HuH-7.5 (cell line): Measurements from ENCODE around the gene LETM1.

Source experiments
- DNase-seq: peaks from one replicate; pipeline ENCODE4 v3.0.0; 2011; ENCODE audit warnings: low spot score

The LETM1 gene

DNA sequence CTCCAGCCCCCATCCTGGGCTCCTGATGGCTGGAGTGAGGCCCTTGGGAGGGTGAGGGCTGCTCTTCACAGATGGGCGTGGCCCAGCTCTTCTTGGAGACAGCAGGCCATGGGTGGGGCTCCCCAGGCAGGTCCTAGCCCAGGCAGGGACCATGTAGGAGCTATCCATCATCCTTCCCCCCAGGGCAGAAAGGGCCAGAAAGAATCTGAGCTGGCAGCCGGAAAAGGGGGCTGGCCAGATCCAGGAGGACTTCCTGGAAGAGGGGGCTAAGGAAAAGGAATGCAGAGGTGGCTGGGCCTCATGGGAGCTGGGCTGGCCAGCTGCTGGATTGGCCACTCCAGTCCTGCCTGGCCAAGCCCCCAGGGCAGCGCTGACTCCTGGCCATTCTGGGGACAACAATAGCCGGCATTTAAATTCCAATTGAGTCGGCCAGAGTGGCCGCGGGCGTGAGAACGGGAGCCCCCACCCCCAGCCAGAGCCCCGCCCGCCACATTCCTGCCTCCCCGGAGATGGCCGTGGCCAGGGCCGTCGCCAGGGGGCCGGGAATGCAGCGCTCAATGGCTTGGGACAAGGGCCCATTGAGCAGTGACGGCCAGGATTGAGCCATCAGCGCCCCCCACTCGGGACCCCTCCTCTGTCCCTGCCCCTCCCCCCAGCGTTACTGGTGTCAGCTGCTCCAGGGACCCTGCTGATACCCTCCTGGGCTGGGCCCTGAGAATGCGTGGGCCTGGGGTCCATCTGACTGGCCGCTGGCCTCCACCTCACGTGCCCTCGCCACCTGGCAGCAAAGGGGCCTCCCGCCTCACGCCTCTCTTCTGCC, 77.9 kb downstream of the LETM1 start:
- DNase-seq: peak; percentile 92

DNA sequence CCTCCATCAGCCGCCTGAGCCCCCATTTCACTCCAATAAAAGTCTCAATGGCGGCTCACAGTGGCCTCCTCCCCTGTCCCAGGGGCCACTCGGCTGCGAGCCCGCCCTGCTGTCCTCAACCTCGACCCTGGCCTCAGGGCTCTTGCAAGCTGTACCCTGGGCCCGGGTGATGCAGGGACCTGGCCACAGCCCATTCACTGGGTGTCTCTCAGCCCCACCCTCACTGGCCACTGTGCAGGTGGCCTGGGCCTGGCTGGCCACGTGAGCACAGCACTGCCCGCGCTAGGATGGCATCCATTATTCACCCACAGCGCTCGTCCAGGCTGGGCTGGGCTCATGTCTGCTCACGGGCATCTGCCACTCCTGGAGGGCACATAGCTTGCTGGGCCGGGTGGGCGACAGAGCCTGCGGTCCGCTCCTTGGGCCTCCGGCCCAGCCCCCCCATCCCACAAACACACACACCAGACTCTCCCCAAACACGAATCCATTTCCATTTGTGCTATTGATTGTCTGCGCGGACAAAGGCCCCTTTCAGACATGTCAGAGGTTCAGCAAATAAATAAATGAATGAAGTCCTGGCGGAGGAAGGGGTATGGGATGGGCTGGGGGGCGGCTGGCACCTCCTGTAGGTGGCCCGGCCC, 79.3 kb downstream of the LETM1 start:
- DNase-seq: no peak

DNA sequence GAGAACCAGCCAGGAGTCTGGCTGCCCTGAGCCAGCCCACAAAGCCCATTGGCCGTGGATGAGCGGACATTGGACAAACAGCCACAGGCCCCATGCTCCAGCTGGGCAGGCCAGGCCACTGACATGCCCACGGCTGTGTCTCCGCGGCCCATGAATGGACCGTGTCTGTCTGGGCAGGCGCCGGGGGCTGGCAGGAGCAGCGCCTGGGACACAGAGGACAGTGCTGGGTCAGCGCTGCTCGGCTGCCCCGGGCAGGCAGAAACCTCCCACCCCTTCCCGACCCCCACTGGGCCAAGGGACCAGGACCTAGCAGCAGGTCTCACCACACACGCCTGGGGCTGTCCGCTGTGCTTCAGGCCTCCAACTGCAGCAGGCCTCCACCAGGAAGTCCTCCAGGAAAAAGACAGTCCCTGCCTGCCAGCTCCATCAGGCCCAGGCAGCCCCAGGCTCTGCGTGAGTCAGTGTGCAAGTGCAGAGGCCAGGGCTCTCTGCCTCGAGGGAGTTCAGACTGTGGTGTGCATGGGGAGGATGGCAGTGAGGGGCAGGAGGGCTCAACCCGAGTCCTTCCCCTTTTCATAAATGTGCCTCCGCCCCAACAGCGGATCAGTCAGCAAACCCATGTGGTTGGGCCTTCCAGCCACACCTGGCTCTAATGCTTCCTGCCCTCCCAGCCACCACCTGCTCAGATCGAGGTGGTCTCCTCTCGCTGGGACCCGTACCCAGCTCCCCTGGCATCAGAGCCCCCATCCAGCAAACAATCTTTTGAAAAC, 80.0 kb downstream of the LETM1 start:
- DNase-seq: no peak

DNA sequence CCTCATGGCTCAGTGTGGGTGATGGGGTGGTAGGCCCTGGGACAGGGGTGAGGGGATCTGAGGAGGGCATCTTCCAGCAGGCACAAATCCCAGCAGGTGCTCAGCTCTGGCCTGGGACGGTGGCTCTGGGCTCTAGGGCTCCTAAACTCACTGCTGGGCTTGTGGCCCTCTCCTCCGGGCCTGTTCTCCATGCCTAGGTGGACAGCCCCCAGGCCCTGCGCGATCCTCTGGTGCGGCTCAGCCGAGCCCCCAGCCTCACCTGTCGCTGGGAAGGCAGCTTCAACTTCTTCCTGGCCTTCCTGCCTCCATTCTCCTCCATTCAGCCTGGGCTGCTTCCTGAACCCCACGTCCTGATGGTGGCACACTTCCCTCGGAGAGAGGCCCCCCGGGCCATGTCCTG, 82.2 kb downstream of the LETM1 start:
- DNase-seq: no peak

DNA sequence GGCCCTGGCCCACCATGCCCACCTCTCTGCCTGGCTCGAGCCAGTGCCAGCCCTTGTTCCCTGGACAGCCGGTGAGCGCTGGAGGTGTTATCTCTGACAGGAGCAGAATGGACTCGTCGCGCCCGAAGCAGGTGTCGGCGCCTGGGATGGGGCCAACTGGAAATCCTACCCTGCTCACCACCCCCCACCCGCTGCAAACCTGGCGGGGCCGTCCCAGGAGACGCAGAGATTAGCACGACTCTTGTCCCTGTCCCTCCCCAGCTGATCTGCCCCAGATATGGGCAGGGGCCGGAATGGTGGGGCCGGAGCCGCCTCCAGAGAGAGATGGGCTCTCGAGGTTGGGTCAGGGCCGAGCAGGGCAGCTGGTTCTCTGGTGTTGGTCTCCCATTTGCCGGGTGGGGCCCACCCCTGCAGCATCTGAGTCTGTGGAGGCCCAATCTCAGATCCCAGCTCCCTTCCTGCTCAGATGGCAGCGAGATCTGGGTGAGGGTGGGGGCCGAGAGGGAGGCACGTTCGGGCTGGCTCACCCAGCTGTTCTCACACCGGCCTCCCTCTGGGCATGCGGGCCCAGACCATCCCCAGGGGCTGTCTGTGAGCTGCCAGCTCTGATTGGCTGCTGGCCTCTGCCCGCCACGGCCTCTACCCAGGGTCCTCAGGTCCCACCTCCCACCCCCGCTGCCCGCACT, 83.0 kb downstream of the LETM1 start:
- no peak for DNase-seq

DNA sequence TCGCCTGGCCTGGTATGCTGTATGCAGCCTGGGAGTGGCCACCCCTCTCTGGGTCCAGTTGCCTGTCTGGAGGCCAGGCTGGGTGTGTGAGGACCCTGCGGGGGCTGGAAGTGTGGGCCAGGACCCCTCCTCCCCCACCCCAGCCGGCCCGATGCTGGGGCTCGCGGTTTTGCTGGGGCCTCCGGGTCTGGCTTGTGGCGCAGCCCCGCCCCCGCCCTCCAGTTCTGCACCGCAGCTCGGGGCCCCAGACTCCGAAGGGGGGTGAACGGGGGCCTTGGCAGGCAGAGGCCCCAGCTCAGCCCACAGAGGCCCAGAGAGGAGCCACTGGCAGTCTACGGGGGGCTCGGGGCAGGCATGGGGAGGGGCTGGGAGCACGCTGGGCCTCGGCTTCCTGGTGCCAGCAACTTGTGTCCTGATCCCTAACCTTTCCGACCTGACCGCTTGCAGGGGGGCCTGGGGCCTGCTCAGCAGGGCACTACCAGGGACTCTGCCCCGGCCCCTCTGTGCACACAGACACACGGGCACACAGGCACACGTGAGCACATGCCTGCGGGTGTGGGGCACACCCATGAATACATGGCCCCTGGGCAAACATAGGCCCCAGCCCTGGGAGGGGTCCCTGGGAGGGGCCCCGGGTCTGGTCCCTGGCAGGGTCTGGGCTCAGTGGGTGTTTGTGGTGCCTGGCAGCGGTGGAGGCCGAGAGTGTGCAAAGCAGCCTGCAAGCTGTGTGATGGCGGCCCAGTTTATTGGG, 84.2 kb downstream of the LETM1 start:
- no peak for DNase-seq

DNA sequence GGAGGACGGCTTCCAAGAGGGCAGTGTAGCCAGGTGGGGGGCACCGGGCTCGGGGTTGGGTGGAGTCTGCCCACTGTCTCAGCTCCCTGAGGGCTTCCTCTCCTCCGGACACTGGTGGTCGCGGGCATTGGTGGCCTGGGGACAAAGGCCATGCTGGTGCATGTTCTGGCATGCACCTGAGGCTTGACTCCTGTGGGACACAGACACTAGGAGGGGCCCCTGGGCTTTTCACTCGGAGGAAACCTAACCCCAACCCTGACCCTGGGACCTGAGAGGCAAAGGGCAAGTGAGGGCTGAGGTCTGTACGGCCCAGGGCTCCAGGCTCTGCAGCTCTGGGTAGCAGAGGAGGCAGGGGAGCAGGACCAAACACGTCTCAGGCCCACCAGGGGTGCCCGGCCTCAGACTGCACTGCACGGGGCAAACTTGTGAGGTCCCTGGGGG, 85.1 kb downstream of the LETM1 start:
- peak; percentile 87 for DNase-seq

DNA sequence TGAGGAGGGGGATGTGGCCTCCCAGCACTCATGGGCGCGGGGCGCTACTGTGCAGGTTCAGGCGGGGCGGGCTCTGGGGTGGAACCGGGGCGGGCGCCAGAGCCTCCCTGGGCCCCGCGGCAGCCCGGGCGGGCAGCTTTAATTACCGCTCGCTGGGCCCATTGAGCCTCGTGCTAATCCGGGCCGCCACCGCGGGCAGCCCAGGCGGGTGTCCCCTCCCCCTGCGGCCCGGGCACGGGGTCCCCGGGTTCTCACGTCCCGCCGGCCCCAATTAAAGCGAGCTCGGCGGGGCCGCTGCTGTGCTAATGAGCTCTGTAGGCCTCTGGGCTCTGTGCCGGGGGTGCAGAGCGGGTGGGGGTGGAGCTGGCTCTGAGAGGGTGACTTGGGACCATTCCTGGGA, 85.7 kb downstream of the LETM1 start:
- DNase-seq: no peak

DNA sequence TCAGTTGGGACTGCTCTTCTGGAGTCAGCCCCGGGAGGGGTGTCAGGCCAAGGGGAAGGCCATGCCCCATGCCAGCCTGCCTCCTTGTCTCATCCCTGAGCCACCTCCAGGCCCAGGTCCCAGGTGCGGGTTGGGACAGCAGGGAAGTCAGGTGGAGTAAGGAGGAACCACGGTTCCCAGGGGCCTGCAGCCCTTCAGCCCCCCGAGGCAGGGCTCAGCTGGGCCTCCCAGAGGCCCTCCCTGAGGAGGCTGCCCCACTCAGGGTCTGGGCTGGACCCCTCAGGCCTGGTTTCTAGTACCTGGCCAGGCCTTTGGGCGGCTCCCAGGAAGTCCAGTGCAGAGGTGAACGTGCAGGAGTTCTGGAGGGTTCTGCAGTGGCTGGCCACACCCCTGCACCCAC, 86.3 kb downstream of the LETM1 start:
- no peak for DNase-seq

DNA sequence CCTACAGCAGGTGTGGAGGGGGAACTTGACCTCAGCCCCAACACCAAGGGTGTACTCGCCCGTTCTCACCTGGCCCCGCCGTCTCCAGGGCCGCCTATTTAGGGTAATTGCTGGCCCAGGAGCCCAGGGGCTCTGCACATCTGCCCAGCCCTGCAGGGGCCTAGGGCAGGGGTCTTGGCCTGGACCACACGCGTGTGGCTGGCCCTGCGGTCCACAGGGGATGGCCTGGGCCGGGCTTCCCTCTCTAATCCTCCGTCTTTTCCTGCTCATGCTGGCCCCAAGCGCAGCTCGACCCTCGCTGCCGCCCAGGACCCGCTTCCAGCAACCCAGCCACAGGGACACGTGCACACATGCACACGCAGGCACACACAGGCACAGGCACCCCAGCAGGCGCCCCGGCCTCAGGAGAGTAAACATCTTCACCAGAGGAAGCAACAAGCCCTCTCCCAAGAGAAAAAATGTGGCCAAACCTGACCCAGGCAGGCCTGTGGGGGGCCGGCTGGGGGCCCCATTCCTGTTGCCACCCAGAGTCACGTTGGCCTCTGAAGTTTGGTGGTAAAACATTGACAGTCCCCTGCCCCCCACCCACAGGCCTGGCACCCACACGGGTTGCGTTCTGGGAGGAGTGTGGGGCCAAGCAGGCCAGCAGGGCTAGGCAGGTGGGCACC, 87.5 kb downstream of the LETM1 start:
- no peak for DNase-seq

DNA sequence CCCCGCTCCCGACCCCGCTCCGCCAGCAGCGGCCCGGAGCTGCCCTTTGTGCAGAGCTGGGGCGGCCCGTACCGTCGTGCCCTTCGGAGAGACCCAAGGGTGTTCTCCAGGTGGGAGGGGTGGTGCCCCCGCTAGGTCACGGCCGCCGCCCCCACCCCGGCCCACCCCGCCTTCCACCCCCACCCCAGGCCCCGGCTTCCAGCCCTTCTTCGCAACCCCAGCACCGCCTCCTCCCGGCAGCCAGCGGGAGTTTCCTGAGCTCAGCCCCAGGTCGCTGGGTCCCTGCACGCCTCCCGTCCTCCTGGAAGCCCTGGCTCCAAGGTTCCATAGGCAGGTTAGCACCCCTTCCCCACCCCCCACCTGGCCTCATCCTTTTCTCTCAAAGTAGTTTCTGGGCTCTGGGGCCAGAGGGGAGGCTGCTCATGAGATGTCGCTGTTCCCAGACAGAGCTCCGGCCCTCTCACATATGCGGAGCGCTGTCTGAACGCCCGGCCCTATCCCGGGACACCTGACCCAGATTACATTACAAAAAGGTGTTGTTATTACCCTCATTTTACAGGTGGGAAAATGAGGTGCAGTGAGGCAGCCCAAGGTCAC, 88.1 kb downstream of the LETM1 start:
- DNase-seq: peak; percentile 100

DNA sequence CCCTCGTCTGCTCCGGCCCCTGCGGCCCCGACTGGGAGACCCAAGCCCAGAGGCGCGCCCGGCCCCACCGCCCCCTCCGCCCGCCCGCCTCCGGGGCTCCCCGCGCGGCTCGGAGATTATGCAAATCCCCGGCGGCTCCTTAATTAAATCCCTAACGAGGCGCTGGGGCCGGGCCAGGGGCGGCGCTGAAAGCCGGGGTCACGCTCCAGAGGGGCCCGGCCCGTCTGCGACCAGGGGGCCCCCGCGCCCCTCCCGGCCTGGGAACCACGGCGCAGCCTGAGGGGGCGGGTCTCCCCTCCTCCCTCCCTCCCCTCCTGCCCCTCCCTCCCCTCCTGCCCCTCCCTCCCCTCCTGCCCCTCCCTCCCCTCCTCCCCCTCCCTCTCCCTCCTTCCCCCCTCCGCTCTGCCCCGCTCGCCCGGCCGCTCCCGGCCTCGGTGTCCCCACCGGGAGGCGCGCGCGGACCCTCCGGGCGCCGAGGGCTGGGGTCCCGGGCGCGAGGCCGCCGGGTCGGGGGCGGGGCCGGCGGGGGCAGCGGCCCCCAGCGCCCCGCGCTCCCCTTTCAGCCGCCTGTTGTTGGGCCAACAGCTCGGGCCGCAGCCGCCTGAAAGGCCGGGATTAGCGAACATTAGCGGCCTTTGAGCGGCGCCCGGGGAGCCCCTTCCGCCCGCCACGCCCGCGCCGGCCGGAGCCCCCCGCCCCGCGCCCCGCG, 88.7 kb downstream of the LETM1 start:
- peak; percentile 91 for DNase-seq

DNA sequence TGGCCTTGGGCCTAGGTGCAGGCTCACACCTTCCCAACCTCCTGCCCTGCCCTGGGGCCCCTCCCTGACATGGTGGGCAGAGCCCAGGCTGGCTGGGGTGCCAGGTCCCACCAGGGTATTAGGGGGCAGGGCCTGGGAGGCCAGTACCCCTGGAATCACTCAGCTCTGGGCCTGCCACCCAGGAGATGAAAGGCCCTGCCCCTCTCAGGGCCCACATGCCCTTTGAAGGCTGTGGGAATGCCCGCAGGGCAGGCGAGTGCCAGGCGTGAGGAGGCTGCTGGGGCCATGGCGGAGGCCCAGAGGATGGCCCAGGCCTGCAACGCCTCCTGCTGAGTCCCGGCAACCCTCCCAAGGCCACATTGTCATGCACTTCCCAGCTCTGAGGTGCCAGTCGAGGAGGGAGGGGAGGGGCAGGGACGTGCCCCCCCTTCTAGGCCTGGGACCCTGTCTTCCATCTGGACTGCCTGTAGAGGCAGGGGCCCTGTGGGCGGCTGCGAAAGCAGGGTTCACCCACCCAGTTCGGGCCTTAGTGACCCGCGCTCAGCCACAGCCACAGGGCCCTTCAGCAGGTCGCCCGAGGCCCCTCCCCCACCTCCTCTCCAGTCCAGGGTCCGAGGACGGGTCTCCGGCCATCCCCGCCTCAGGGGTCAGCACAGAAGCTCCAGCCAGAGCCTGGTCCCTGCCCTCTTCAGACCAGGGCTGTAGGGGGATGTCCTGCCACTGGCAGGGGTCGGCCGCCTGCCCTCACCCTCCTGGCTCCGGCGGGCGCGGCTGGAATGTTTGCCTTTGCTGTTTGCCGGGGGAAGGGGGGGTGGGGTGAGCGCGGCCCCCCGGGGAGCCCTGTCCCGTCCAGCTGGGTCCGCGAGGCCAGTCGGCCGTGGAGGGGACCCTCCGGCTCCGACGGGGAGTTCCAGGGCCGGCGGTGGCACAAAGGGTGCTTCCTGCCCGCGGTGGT, 89.6 kb downstream of the LETM1 start:
- peak; percentile 98 for DNase-seq

DNA sequence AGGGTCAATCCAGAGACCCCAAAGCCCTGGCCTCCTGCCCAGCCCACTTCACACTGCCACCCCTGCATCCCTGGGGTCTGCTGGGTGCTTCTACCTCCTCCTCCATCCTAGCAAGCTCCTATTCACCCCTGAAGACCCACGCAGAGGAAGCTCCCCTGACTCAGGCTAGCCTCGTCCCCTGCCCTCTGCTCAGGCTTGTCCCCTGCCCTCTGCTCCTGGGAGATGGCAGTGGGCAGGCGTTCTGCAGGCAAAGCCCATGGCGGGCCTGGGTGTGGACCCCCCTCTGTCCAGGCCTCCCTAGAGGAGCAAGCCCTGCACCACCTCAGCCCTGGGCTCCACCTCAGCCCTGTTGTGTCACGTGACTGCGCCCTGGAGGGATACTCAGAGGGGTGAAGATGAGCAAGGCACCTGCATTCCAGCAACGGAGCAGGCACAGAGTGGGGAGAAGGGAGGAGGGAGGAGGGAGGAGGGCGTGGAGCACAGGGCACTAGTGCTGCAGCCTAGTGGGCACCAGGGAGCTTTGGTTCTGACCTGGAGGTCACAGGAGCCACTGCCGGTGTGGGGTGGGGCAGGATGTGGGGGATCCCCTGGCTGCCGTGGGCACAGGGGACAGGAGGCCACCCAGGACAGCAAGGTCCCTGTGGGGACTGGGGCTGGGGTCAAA, 90.4 kb downstream of the LETM1 start:
- DNase-seq: no peak

DNA sequence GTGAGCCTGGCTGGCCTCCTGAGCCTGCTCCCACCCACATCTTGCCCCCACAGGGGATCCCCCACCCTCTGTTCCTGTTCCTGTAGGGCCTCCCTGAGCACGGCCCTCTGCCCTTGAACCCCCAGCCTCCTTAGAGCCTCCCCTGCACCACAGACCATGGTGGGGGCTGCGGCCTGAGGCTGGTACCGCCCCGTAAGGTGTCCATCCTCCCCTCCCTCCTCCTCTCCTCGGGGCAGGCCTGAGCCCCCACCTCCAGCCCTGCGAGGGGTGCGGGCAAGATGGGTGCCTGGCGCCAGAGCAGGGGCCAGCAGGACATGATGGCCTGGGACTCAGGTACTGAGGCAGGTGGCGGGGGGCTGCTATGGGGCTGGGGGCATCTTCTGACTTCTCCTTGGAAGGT, 91.3 kb downstream of the LETM1 start:
- no peak for DNase-seq

DNA sequence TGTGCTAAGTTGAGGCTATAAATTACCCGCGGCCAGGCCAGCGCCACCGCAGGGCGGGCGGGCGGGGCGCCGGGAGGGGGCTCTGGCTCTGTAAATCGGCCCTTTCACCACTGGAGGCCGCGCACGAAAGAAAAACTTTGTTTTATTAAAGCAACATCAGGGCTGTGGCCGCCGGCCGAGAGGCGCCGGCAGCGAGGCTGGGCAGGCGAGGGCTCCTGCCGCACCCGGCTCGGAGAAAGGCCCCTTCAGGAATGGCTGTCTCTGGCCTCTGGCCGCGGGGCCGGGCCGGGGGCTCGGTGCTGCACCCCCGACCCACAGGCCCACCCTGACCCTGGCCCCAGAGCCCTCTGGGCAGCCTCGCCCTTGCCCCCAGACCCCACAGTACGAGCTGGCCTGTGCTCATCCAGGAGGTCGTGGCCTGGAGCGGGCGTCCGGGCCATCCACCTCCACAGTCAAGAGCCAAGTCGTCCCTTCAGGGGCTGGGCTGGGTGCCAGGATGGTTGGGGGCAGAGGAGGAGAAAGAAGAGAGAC, 92.3 kb downstream of the LETM1 start:
- DNase-seq: peak; percentile 97

DNA sequence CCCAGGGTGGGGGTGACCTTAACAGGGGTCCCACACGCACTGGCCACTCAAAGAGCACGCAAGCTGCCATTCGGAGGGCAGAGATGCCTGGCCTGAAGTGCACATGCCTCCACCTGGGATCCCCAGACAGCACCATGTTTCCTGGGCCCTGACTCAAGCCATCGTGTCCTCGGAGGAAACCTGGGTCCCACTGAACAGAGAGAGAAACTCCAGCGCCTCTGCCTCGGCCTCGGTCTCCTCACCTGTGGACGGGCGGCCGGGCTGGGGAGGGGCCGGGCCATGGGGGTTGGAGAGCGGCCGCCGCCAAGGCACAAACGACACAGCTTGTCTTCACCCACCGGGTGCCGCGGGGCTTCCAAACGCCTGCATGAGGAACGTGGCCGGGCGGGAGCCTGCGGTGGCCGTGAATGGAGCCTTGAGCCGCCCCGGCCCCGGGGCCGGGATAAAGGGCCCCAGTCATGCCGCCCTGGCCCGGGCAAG, 92.8 kb downstream of the LETM1 start:
- peak; percentile 82 for DNase-seq
